HG02571 (cell line): Measurements from ENCODE around the gene ITCH.
"Not testable (repeated sequence)": the region's sequence is repeated elsewhere in the genome, so short reads cannot be mapped to it uniquely, and the experiment has no call there.

Experiments
- ATAC-seq: cut with Tn5 transposase; IDR thresholded peaks from one replicate; pipeline ENCODE4 v1.9.1; 2021; ENCODE audit warnings: mild to moderate bottlenecking, moderate library complexity; ENCODE audit not compliant: unreplicated experiment

The ITCH gene

GRCh38 chr20:34343458-34344211, 19.4 kb upstream of the ITCH start:
- no peak for ATAC-seq

GRCh38 chr20:34344238-34344637, 18.8 kb upstream of the ITCH start:
- no peak for ATAC-seq

- ATAC-seq: no peak
Observed at GRCh38 chr20:34345402-34345736, 17.7 kb upstream of the ITCH start.

- ATAC-seq: not testable (repeated sequence)
Observed at GRCh38 chr20:34345839-34346532, 17.1 kb upstream of the ITCH start.

- not testable (repeated sequence) for ATAC-seq
Observed at GRCh38 chr20:34346533-34346865, 16.6 kb upstream of the ITCH start.

- no peak for ATAC-seq
Observed at GRCh38 chr20:34347571-34347970, 15.5 kb upstream of the ITCH start.

GRCh38 chr20:34350095-34350494, 13.0 kb upstream of the ITCH start:
- ATAC-seq: no peak

- not testable (repeated sequence) for ATAC-seq
Observed at GRCh38 chr20:34353467-34353866, 9.6 kb upstream of the ITCH start.

- no peak for ATAC-seq
Observed at GRCh38 chr20:34355427-34355826, 7.6 kb upstream of the ITCH start.

GRCh38 chr20:34359729-34360128, 3.3 kb upstream of the ITCH start:
- not testable (repeated sequence) for ATAC-seq

GRCh38 chr20:34362502-34363061, 491 bp upstream of the ITCH start:
- ATAC-seq: no peak

- ATAC-seq: peak; percentile 43
Observed at GRCh38 chr20:34363465-34364222, 571 bp downstream of the ITCH start.

GRCh38 chr20:34364223-34364506, 1.1 kb downstream of the ITCH start:
- ATAC-seq: no peak

GRCh38 chr20:34365765-34366213, 2.7 kb downstream of the ITCH start:
- no peak for ATAC-seq

GRCh38 chr20:34367155-34367554, 4.1 kb downstream of the ITCH start:
- ATAC-seq: no peak

GRCh38 chr20:34367911-34368310, 4.8 kb downstream of the ITCH start:
- not testable (repeated sequence) for ATAC-seq

- no peak for ATAC-seq
Observed at GRCh38 chr20:34368547-34368946, 5.5 kb downstream of the ITCH start.

GRCh38 chr20:34369265-34369664, 6.2 kb downstream of the ITCH start:
- no peak for ATAC-seq

- no peak for ATAC-seq
Observed at GRCh38 chr20:34370062-34370461, 7.0 kb downstream of the ITCH start.

GRCh38 chr20:34373445-34373844, 10.4 kb downstream of the ITCH start:
- ATAC-seq: no peak

GRCh38 chr20:34374209-34374760, 11.2 kb downstream of the ITCH start:
- no peak for ATAC-seq
